Measurements from ENCODE around the gene MEGF11.
"Not testable (repeated sequence)": the region's sequence is repeated elsewhere in the genome, so short reads cannot be mapped to it uniquely, and the experiment has no call there.

The MEGF11 gene

GRCh38 chr15:65869126-65869953 is 384.2 kb downstream of the MEGF11 start, which contains the start of gene RAB11A:
Gene RAB11A, plus strand, starts transcription at chr15:65869491. Its CDS starts 95 bp downstream, at chr15:65869586.
- DNase-seq, result peak; percentile 98

GRCh38 chr15:65868546-65869125 is 384.9 kb downstream of the MEGF11 start:
- no peak for DNase-seq

DNA sequence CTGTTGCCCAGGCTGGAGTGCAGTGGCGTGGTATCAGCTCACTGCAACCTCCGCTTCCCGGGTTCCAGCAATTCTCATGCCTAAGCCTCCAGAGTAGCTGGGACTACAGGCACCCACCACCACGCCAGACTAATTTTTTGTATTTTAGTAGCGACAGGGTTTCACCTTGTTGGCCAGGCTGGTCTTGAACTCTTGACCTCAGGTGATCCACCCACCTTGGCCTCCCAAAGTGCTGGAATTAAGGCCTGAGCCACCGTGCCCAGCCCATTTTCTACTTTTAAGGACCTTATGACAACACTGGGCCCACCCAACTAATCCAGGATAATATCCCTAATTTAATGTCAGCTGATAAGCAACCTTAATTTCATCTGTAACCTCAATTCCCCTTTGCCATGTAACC is 385.6 kb downstream of the MEGF11 start:
- not testable (repeated sequence) for DNase-seq

DNA sequence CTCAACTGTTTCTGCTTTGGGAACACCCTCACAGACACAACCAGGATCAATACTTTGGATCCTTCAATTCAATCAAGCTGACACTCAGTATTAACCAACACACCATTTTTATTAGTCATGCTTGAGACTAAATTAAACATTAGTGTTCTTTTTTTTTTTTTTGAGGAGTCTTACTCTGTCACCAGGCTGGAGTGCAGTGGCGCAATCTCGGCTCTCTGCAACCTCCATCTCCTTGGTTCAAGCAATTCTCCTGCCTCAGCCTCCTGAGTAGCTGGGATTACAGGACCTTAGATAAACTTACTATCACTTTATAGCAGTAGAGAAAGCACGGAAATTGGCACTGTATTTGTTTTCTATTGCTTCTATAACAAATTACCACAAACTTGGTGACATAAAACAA is 386.3 kb downstream of the MEGF11 start:
- DNase-seq, result peak; percentile 23

DNA sequence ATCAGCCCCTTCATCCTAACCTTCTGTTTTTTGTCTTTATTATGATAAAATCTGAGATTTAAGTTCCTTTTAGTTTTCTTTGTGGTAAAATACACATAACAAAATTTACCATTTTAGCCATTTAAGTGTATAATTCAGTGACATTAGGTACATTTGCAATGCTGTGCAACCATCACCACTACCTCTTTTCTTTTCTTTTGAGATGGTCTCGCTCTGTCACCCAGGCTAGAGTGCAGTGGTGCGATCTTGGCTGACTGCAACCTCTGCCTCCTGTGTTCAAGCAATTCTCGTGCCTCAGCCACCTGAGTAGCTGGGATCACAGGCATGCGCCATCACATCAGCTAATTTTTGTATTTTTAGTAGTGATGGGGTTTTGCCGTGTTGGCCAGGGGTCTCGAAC is 390.4 kb downstream of the MEGF11 start:
- no peak for DNase-seq

DNA sequence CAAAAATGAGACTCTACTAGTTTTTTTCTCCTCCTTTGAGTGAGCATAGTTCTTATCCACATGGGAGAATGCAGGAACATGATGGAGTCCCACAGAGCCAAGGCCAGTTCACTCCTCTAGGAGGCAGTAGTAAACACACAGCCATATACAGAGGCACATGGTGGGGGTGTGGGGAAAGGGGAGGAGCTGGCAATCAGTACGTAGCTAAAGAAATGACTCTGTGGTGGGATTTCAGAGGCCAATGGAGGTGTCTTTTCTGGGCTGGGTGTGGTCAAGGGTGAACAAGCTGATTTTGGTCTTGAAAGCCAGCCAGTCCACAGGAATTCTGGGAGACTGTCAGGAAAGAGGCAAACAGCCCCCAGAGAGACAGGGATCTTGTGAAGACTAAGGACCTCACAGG is 390.9 kb downstream of the MEGF11 start:
- DNase-seq, result peak; percentile 80

DNA sequence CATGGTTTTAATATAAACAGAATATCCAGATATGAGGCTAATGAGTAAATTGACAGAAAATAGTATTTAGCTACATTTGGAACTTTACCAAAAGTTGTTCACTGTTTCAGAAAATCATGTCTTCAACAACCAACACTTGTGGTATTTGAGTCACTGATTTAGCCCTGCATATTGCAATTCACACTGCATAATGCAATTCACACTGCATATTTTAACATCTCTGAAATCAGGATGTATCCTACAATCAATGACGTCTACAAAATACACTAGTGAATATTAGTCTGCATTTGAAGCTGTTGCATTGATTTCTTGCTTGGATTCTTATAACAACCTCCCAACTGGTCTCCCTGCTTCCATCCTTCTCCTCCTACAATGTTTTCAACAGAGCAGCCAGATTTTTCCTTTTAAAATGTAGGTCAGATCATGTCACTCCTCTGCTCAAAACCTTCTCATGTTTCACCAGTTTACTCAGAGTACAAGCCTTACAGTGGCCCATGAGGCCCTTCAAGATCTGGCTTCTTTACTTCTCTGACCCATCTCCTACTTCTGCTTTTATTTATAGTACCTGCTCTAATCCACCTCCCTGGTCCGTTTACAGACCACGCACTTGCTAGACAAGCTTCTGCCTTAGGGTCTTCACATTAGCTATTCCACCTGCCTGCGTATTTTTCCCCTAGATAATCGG is 395.7 kb downstream of the MEGF11 start:
- DNase-seq, result no peak

DNA sequence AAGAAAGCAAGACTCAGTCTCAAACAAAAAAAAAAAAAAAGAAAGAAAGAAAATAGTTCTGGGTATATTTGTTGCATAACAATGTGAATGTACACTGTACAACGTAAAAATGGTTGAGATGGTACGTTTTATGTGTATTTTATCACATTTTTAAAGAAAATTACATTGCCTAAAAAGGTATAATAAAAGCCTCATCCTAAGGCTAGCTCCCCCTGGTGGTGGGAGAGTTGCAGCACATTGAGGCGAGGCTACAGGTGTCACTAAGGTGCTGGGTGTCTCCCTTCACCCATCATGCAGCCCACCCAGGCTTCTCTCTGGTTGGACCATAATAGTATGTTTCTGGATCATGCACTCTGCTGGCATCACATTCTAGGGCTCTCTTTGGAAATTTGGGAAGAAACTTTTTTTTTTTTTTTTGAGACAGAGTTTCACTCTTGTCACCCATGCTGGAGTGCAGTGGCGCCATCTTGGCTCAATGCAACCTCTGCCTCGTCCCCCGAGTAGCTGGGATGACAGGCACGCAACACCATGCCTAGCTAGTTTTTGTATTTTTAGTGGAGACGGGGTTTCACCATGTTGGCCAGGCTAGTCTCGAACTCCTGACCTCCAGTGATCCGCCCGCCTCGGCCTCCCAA is 396.6 kb downstream of the MEGF11 start:
- peak; percentile 68 for DNase-seq

- no peak for DNase-seq
Measured at GRCh38 chr15:65851981-65852380, 401.6 kb downstream of the MEGF11 start.

GRCh38 chr15:65847989-65848388 is 405.6 kb downstream of the MEGF11 start:
- DNase-seq, result no peak

DNA sequence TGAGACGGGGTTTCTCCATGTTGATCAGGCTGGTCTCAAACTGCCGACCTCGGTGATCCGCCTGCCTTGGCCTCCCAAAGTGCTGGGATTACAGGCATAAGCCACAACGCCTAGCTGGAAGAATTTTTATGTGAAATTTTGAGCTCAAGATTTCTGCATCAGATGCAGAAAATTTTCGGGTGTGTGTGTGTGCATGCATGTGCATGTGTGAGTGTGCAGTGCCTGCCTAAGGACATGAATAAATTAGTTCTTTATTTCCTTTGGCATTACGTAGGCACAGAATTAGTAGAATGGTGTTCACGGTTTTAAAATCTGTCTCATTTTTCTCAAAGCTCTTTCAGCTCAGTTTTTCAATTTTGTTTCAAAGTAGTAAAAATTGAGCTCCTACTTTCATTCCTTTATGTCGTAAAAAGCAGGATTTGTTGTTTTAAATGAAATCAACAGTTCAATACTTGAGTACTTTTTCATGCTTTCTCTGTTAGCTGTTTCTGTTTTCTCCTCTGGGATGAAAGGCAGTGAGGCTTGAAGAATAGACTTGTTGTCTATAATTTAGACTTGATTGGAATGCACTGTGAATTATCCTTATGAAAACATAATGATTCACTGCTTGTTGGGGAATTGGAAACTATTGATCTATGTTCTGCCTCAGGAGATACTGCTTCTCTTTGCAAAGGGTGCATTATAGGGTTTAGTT is 407.6 kb downstream of the MEGF11 start:
- DNase-seq, result no peak

Data from inflammatory macrophage treated with lipopolysaccharide for 4 hours (primary cell).